Brain pericyte (primary cell): ENCODE measurements around the gene RFESD.
A peak's percentile ranks its signal among the peaks of the same experiment; 100 is the strongest.
"Not testable (repeated sequence)": the region's sequence is repeated elsewhere in the genome, so short reads cannot be mapped to it uniquely, and the experiment has no call there.

Experiments
- DNase-seq: peaks from one replicate; pipeline ENCODE4 v3.0.0-alpha.2; 2012; ENCODE audit warnings: low read depth, low spot score

RFESD gene

DNA sequence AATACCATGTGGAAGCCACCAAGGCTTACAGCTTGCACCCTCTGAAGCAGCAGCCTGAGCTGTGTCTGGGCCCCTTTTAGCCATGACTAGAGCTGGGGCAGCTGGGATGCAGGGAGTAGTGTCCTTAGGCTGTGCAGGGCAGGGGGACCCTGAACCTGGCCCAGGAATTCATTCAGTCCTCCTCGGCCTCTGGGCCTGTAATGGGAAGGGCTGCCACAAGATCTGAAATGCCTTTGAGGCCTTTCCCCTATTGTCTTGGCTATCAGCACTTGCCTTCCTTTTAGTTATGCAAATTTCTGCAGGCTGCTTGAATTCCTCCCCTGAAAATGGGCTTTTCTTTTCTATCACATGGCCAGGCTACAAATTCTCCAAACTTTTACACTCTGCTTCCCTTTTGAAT is 17.6 kb upstream of the RFESD start:
- DNase-seq: no peak

DNA sequence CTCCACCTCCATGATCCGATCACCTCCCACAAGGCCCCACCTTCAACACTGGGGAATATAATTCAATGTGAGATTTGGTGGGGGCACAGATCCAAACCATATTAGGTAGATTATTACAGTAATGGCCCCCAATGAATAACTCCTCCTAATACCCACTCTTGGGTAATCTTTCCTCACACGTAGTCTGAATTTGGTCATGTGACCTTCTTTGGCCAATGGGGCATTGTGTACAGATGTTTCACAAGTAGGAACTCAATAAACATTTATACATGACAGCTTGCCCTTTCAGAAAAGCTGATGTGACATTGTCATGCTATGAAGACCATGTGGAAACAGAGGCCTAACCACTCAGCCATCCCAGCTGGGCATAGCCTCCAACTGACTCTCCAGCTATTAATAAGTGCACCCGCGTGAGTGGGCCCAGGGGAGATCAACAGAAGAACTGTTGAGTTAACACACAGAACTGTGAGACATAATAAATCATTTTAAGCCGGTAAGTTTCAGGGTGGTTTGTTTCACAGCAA is 16.1 kb upstream of the RFESD start:
- no peak for DNase-seq

DNA sequence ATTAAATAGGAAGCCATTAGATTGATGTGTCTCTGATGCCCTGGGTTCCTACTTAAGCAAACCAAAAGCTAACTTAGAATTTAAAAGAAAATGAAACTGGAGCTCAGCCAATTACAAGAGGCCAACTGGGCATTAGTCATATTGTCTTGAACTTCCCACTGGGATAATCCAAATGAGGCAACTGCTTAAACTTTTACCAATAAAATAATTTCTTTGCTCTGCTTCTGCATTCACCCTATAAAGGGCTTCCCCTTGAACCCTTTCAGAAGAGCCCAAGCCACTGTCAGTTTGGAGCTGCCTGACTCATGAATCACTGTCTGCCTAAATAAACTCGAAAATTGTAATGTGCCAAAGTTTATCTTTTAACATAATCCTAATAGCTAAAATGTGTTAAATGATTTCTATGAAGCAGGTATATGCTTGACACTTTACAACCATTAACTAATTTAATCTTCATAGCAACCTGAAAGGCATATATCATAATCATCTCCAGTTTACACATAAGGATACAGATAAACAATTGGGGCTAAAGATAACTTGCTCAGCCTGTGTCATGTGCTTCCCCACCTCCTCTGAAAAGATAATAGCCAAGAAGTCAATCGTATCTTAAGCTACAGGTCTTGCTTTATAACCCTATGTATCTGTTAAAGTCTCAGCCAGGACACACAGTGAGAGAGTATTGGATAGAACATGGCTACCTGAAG is 15.2 kb upstream of the RFESD start:
- DNase-seq: peak; percentile 37

DNA sequence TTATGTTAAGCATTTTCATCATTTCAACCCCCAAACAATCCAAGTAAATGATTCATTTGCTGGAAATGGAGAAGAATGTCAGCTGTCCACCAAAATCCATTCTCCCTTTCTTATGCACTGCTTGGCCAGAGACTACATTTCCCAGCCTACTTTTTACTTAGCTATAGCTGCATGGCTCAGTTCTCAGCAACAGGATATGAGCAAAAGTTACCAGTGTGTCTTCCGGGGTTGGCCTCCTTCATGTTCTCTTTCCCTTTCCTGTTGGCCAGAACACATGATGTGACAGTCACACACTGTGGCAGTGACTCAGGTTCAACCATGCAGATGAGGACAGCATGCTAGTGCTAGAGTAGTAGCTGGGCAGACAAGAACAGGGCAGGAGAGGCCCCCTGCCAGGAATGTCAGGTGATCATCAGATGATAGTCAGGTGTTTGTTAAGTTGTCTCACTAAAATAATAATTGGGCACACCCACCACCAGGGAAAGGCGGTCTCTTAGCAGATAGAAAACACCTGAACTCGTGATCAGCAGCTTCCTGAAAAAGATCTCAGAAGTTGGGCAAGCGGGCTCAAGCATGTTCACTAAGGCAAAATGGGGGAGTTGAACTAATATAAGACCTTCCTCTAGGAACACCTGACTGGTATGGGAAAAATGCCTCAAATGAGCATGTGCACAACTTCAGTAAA is 14.4 kb upstream of the RFESD start:
- DNase-seq: no peak

DNA sequence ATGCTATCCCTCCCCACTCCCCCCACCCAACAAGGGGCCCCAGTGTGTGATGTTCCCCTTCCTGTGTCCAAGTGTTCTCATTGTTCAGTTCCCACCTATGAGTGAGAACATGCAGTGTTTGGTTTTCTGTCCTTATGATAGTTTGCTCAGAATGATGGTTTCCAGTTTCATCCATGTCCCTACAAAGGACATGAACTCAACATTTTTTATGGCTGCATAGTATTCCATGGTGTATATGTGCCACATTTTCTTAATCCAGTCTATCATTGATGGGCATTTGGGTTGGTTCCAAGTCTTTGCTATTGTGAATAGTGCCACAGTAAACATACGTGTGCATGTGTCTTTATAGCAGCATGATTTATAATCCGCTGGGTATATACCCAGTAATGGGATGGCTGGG is 13.6 kb upstream of the RFESD start:
- DNase-seq: not testable (repeated sequence)

DNA sequence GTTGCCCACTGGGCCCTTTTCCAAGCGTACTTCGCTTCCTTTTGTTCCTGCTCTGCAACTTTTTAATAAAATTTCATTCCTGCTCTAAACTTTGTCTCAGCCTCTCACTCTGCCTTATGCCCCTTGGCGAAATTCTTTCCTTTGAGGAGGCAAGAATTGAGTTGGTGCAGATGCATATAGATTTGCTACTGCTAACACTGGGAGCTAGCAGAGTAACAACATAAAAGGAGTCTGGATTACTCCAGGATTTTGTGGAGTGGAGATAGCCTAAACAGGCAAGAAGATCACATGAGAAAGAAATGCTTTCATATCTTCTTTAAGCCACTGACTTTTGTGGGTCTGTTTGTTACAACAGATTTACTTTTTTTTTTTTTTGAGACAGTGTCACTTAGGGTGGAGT is 12.9 kb upstream of the RFESD start:
- no peak for DNase-seq

DNA sequence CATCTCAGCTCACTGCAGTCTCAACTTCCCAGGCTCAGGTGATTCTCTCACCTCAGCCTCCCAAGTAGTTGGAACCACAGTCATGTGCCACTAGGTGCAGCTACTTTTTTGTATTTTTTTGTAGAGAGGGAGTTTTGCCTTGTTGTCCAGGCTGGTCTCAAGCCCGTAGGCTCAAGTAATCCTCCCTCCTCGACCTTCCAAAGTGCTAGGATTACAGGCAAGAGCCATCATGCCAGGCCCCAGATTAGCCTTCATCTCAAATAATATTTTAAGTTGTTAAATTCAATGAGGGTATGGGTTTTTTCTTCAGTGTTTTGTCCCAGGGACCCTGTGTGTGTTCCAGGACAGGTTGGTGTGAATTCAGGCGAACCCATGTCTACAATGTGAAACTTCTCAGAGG is 12.5 kb upstream of the RFESD start:
- DNase-seq: no peak

DNA sequence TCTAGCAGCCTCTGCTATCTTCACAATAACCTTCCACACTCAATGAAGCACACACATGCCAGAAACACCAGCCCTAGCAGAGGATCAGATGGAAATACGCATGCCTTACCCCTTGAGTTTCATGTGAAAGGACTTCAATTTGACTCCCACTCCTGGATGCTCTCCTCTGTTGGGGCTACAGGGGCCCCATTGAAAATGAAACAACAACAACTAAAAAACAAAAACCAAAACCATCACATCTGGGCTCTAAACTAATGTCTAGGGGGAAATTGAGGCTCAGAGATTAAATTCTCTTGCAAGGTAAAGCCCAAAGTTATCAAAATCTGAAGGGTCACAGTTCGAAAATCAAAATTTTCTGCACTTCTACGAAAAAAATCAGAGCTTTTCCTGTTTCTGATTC is 7.9 kb upstream of the RFESD start:
- no peak for DNase-seq

DNA sequence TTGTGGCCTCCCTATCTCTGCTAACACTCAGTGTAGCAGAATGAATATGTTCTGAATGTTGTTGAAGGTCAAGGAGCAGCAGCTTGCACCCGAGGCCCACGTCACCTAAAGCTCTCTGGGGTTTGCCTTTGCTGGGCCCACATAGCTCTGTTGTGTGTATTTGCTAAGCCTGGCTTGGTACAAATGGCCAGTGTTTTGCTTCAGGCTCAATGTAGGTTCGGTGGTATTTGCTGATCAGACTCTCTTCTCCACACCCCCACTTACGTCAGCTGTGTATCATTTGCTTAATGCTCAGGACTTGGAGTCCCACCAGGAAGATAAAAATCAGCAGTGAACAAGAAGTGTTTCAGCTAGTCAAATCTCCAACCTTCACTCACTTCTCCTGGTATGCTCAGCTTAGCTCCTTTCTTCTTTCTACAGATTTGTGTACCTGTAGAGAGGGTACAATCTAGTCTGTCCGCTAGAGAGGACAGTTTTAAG is 4.8 kb upstream of the RFESD start:
- DNase-seq: no peak

DNA sequence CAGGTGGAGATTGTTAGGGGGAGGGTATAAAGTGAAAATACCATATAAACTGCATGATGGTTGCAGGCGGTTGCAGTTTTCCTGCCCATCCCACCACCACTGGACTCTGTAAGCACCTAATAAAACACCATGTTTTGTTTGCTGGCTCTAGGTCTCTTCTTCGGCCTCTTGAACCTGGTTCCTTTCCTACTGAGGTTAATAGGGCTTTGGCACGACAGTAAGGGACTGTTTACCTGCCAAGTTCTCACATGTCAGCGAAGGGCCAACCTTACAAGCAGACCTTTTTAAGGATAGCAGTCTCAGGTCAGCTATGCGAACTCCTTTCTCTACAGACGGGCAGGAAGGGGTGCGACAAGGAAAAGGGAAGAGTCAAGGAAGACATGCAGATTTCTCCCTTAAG is 3.4 kb upstream of the RFESD start:
- DNase-seq: no peak

DNA sequence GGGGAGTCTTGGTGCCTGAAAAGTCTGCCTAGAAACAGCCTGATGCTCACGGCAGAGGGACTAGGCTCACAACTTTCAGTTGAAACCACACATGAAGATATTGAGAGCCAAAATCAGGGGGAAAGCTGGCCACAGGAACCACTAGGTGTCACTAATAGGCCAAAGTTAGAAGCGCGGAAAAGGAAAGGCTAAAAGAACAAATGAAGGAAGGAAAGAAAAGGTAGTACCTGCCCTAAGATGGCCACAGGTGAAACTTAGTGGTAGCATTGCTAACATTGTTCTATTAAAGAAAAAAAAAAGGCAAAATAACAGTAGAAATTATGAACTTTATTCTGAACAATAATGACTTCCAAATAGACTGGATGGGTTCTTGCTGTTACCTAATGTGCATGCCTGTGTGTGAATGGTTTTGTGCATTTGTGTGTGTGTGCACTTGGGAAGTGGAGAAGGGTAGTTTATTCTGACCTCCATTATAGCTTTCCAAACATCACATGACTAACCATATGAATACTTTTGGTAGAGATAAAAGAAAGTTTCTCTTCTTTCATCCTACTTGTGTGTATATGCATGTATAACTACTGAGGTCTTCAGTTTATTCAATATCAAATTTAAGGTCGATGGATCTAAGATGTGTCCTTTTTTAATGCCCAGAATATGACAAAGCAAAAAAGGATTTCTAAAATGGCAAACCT is 2.1 kb upstream of the RFESD start:
- DNase-seq: no peak

DNA sequence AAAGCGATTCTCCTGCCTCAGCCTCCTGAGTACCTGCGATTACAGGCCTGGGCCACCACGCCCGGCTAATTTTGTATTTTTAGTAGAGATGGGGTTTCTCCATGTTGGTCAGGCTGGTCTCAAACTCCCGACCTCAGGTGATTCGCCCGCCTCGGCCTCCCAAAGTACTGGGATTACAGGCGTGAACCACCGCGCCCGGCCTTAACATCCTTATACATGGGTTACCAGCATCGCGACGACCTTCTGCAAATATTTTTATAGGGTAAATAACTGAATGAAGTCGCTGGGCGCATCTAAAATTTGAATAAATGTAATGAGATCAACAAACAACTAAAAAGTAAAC is 380 bp upstream of the RFESD start:
- not testable (repeated sequence) for DNase-seq

DNA sequence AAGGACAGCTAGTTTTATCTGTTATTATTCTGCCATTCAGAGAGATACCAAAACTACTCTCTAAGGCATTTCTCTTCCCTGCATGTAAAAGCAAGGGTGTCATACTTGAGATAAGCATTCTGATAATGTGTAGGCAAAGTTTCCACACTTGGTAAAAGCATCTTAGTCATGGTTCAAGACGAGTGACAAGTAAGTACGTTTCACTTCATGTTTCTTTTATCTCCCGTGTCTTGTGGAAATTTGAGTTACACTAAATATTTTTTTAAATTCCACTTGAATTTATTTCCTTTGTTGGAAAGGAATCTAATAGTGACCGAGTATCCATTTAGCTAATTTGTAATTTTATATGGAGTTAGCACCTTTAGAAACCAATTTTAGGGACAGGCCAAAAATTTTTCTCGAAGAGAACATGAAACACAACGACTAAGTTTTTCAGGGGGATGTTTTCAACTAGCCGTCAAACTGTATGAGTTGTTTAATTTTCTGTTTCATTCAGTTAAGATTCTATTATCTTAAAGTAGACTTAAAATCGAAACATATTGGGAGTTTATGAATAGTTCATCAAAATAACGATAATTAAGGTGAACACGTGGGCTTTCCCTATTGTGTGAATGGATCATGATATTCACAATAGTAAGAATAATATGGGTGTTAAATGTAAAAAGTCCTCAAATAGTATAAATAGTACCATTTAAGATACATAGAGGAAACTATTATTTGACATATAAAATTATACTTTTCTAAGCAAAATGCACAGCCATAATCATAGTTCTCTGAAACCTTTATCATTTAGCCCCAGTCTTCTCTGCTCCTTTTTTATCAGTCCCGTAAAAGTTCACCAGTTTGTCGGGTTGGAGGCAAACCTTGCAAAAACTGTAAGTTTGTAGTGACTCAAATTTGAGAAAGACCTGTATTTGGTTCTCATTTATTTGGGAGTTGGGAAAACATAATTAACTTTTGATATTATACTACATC is 1.6 kb downstream of the RFESD start:
- DNase-seq: no peak

DNA sequence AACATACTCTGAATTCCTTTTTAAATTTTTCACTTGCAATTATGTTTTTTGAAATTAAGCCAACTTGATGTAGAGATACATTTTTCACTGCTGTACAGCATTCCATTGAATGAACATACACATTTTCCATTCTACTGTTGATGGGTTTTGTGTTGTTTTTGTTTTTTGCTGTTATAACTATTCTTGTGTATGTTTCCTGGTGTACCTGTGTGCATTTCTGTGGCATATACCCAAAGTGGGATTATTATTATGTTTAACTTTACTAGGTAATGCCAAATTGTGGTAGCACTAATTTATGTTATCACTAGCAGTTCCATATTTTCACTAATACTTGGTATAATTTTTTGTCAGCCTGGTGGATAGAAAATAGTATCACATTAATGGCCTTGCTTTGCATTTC is 2.7 kb downstream of the RFESD start:
- no peak for DNase-seq

DNA sequence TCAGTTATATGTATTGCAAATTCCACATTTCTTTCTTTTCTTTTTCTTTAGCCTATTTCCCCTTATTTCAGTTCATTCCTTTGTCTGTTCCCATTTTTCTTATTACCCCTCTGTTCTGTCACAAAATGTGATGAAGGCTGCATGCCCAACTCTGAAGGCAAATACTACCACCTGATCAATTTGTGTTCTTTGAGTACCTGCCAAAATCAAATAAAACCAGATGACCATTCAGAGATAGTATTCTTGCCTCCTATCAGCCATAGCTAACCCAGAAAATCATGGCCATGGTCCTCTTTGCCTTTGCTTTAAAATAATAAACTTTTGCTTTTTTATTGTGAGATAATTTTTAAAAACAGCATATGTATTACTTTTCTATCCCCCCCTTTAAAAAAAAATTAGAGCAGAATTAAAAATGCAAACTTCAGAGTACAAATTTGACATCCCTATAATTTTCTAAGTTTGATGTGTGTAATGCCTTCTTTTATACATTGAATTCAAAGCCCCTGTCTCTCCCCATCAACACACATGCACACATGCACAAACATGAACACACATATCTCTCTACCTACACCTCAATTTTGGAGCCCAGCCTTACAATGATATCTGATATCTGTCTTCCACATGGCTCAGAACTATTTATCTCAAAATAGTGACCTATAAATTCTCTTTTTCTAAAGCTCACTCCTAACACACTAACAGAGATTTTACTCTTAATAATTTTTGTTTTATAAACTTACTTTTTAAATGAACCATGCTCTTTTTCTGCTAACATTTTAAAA is 3.5 kb downstream of the RFESD start:
- no peak for DNase-seq

DNA sequence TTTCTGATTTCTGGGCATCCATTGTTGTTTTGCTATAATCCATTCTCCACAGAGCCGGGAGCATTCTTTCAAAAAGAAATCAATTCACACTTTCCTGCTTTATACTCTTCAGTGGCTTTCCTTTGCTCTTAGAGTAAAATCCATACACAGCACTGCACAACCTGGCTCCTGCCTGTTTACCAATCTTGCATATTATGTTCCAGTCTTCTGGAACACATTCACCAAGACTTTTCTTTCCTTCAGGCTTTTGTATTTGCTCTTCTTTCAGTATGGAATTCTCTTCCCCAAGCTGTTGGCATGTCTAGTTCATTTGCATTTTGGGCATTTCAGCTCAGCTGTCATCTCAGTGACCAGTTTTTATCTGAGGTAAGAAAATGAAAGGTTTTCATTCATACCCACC is 6.3 kb downstream of the RFESD start:
- no peak for DNase-seq

DNA sequence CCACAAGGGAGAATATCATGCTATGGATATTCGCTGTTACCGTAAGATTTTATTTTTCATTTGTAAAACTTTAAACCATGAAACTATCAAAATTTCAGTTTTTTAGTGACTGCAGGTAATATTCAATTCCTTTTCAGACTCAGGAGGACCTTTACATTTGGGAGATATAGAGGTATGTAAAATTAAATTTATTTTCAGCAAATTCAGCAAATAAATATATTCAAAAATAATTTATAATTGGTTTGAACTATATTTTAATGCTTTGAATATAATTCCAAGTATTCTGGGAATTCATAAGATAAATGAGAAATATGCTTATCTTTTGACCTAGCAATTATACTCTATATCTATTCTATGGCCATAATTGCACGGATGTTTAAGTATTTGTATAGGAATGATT is 7.6 kb downstream of the RFESD start:
- DNase-seq: no peak

DNA sequence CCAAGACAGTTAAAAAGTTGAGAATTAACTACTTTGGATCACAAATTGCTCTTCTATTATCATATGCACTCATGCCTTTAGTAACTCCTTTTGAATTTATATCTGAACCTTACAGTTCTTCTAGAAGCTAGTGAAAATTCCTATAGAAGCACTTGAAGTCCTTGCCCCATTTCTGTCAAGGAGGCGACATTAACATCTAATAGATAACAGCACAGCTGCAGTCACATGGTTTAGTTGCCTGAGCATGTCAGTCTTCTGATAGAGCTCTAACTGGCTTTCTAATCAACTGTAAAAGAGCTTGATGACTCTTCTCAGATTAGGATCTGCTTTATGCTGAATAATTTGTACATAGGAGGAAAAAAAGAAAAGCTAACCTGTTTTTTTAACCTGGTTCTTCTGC is 9.0 kb downstream of the RFESD start:
- no peak for DNase-seq

DNA sequence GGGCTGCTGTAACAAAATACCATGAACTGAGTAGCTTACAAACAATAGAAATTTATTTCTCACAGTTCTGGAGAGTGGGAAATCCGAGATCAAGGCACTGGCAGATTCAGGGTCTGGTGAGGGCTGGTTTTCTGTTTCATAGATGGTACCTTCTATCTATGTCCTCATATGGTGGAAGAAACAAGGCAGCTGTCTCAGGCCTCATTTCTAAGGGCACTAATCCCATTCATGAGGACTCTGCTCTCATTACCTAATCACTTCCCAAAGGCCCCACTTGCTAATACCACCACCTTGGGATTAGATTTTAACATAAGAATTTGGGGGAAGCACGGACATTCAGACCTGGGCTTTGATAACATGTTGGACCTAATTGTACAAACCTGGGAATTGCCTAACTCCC is 13.5 kb downstream of the RFESD start:
- no peak for DNase-seq

DNA sequence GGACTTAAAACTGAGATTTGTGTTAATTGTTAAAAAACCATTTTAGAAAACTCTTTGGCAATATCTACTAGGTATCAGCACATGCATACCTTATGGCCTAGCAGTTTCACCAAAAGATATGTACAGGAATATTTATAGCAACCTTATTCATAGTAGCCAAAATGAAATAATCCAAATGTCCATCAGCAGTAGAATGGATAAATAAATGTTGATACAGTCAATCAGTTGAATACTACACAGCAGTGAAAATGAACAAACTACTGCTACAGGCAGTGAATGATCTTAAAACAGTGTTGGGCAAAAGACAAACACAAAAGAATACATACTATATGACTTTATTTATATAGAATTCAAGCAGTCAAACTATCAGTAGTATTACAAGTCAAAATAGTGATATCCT is 16.4 kb downstream of the RFESD start:
- DNase-seq: no peak
